CD4-positive, alpha-beta memory T cell (primary cell): ENCODE measurements around the gene CPD. TPM values are rescaled to one million over a fixed set of nuclear protein-coding genes. Genes with fewer than 3 reads are reported as not detected.
A peak's percentile ranks its signal among the peaks of the same experiment; 100 is the strongest.

Source experiments
- CTCF ChIA-PET: fragments of 350-600 bp; sonication (Branson Sonifier 250); formaldehyde crosslinking; loops from one replicate; lab custom pipeline; 2021; ENCODE audit warnings: inconsistent platforms; ENCODE audit not compliant: partially characterized antibody; lab: Charles Lee
- POLR2A ChIA-PET: fragments of 350-600 bp; sonication (Branson Sonifier 250); formaldehyde crosslinking; loops from one replicate; lab custom pipeline; 2021; ENCODE audit not compliant: partially characterized antibody; lab: Charles Lee
- DNase-seq, 5 donors: peaks; one replicate each; pipeline versions ENCODE4 v3.0.0 to v3.0.0-alpha.2; 2020 to 2022; ENCODE audit warnings: mixed read lengths in 1 of 5
- H3K27ac ChIP-seq: one replicate; pipeline ENCODE4 v1.7.0; 2013; ENCODE audit warnings: low read depth, low read length
- H3K27me3 ChIP-seq: 2 replicates; pipeline ENCODE4 v1.7.0; 2013; ENCODE audit warnings: mild to moderate bottlenecking, low read length, moderate library complexity; ENCODE audit not compliant: insufficient read depth
- H3K36me3 ChIP-seq: 2 replicates; pipeline ENCODE4 v1.7.0; 2013; ENCODE audit warnings: mild to moderate bottlenecking, low read length, moderate library complexity; ENCODE audit not compliant: insufficient read depth
- H3K4me1 ChIP-seq: 2 replicates; pipeline ENCODE4 v1.7.0; 2013; ENCODE audit warnings: mild to moderate bottlenecking, low read length, moderate library complexity; ENCODE audit not compliant: insufficient read depth
- H3K4me3 ChIP-seq, 2 donors: one replicate each; pipeline ENCODE4 v1.7.0; 2013; ENCODE audit warnings: low read length in 2 of 2, mild to moderate bottlenecking in 1 of 2
- H3K9me3 ChIP-seq, 2 donors: one replicate each; pipeline ENCODE4 v1.7.0; 2013; ENCODE audit warnings: low read length in 2 of 2, control low read depth in 1 of 2; ENCODE audit not compliant: control insufficient read depth in 1 of 2
- H3K27ac Mint-ChIP-seq, 7 donors: one replicate each; pipeline ENCODE4 v1.8.0; 2020 to 2021; ENCODE audit warnings: mixed read lengths in 7 of 7, mild to moderate bottlenecking in 6 of 7, inconsistent platforms in 3 of 7, moderate library complexity in 3 of 7
- H3K27me3 Mint-ChIP-seq, 2 donors: one replicate each; pipeline ENCODE4 v1.8.0; 2020 to 2021; ENCODE audit warnings: mixed read lengths in 2 of 2
- H3K36me3 Mint-ChIP-seq, 2 donors: one replicate each; pipeline ENCODE4 v1.8.0; 2020 to 2021; ENCODE audit warnings: mixed read lengths in 2 of 2, inconsistent platforms in 1 of 2, mild to moderate bottlenecking in 1 of 2
- H3K4me1 Mint-ChIP-seq, 4 donors: one replicate each; pipeline ENCODE4 v1.8.0; 2020 to 2021; ENCODE audit warnings: mixed read lengths in 4 of 4, mild to moderate bottlenecking in 1 of 4
- H3K4me3 Mint-ChIP-seq, 8 donors: one replicate each; pipeline ENCODE4 v1.8.0; 2020 to 2021; ENCODE audit warnings: mixed read lengths in 8 of 8, mild to moderate bottlenecking in 7 of 8, moderate library complexity in 6 of 8, inconsistent platforms in 3 of 8
- H3K9me3 Mint-ChIP-seq, 8 donors: one replicate each; pipeline ENCODE4 v1.8.0; 2020 to 2021; ENCODE audit warnings: mixed read lengths in 8 of 8, mild to moderate bottlenecking in 5 of 8, inconsistent platforms in 3 of 8, moderate library complexity in 1 of 8
- intact Hi-C: fragments of 100-400 bp; cut with micrococcal nuclease; formaldehyde crosslinking; loops from one replicate; pipeline ENCODE4 v1.15.1; 2023
- polyA plus RNA-seq, 2 donors: library from polyadenylated mRNA; unstranded; fragments of 300-500 nt; fragmentation: Illumina TruSeq; gene quantifications; one replicate each; pipeline ENCODE4 v1.2.3, GENCODE V29; 2021
- total RNA-seq, 2 experiments: library from RNA; stranded (reverse); gene quantifications; one replicate each; pipeline ENCODE4 v1.2.3, GENCODE V29; 2021

Gene CPD
- total and polyA plus RNA-seq, 4 experiments from 2014 or later, result 15.6 to 24.6 (median 20.7) TPM

DNA sequence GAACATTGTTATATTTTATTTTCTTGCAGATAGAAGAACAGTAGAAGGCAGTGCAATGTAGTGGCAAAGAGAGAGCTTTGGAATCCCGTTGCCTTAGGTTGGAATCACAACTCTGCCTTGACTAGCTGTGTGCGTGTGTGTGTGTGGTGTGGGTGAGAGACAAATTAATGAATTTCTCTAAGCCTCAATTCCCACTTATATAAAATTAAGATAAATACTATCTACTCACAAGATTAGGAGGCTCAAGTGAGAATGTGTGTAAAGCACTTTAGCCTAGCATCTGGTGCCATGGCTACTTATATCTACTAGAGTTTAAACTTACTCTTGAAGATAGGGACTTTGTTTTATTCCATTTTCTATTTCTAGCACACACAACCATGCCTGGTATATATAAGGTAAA is 12.8 kb downstream of the CPD start:
- H3K4me3 Mint-ChIP-seq, result no peak overlapping the region
- no peaks in the 10 kb centered on the region for H3K9me3 Mint-ChIP-seq
- ChIA-PET CTCF (no interaction called here), POLR2A (no interaction called here)
- peaks cover 4% of the 10 kb centered on the region for H3K4me1 ChIP-seq
- no peaks in the 10 kb centered on the region for H3K9me3 ChIP-seq
- H3K4me3 ChIP-seq, result no peak overlapping the region
- no peaks in the 10 kb centered on the region for H3K27me3 ChIP-seq
- peaks cover 27 to 39% of the 10 kb centered on the region in 2 donors for H3K36me3 Mint-ChIP-seq
- H3K36me3 ChIP-seq, result peaks cover 6% of the 10 kb centered on the region
- peak overlapping the region in 1 of 7 donors; percentile 27 for H3K27ac Mint-ChIP-seq
- no peak for DNase-seq
- H3K4me1 Mint-ChIP-seq, result peaks cover 9 to 18% (median 14%) of the 10 kb centered on the region in 4 donors
- H3K27me3 Mint-ChIP-seq, result no peaks in the 10 kb centered on the region
- H3K27ac ChIP-seq, result no peak overlapping the region
- intact Hi-C loops, result no loop called here

DNA sequence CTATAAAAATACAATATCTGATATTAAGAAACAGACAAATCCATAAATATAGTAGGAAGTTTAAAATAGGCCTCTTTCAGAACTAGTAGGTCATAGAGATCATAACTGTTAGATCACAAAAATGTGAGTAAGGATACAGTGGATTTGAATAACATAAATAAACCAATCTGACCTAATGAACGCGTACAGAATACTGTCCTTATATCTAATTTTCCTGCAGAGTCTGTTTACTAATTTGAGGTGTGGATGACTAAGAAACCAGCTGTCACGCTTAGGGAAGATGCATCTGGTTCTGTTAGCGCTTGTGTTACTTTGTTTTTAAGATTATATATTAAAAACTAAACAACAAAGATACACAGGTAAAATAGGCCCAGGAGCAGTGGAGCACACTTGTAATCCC is 14.8 kb downstream of the CPD start:
- no peaks in the 10 kb centered on the region for H3K9me3 Mint-ChIP-seq
- Histone ChIP-seq H3K27me3 (no peaks in the 10 kb centered on the region), H3K27ac (no peak overlapping the region), H3K36me3 (peaks cover 6% of the 10 kb centered on the region), H3K4me3 (no peak overlapping the region), H3K9me3 (no peaks in the 10 kb centered on the region), H3K4me1 (peaks cover 4% of the 10 kb centered on the region)
- no peak for DNase-seq
- ChIA-PET POLR2A (no interaction called here), CTCF (interaction anchor here (0.9 to 1.4 kb wide), 2 partner anchors 11 to 52 kb away, joined by 4 read pairs; no protein-coding TSS in a partner anchor)
- no peaks in the 10 kb centered on the region for H3K27me3 Mint-ChIP-seq
- H3K27ac Mint-ChIP-seq, result no peak overlapping the region
- H3K4me1 Mint-ChIP-seq, result peaks cover 9 to 22% (median 15%) of the 10 kb centered on the region in 4 donors
- intact Hi-C loops, result no loop called here
- H3K4me3 Mint-ChIP-seq, result no peak overlapping the region
- peaks cover 21 to 34% of the 10 kb centered on the region in 2 donors for H3K36me3 Mint-ChIP-seq

DNA sequence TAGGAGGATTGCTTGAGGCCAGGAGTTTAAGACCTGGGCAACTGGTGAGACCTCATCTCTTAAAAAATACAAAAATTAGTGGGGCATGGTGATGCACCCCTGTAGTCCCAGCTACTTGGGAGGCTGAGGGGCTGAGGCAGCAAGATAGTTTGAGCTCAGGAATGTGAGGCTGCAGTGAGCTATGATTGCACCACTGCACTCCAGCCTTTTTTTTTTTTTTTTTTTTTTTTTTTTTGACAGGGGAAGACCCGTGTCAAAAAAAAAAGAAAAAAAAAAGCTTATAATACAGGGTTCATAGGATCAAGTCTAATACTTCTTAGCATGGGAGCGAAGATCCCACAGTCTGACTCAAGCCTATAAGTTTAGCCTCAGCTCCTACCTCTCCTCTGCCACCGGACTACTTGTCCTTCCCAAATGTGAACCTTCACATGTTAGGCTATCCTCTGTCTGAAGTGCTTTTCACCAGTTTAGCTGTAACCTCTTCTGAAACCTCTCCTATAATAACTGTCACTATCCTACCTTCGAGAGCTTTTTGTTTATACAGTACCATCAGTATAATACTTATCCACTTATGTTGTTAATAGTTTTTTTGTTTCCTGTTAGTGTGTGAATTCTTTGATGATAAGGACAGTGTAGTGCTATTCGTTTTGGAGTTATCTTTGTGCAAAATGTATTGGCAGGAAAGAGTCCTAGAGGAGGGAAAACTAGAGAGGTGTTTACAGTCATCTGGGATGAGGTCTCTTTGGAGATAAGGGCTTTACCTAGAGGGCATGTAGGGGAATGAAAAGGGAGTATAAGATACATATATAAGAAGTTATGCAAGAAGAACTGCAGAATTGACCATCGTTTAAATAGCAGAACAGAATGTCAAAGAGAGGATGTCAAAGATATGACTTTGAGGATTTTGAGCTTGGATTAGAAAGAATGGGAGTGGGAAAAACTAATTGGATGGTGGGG is 15.5 kb downstream of the CPD start:
- POLR2A ChIA-PET, result interaction anchor here (0.6 kb wide), 1 partner anchor 276 kb away, joined by 4 read pairs; no protein-coding TSS in a partner anchor
- DNase-seq, result no peak
- intact Hi-C loops, result no loop called here

DNA sequence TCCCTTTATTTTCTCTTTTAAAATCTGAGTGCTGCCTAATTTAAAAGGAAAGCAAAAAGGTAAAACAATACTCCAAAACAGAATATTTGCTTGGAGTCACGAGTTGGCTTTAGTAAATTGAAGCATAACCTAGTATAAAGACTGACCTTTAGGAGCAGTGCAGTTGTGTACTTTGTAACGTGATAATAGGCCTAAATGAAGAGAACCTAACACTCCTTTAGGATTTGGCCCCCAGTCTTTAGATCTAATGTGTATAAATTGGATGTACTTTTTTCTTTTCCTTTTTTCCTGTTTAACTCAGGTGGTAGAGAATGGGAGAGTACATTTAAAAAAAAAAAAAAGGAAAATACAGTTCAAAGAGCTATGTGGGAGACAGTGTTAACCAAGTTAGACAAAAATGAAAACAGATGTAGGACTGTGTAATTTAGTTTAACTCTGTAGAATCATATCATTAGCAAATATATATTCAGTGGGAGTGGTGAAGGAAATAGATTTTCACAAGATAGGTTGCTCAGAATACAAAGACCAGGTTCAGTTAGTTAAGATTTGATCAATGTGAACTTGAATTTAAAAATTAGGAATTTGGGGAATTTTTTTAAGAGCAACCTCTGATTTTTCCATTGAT is 16.8 kb downstream of the CPD start:
- Mint-ChIP-seq H3K9me3 (no peaks in the 10 kb centered on the region), H3K27ac (no peak overlapping the region), H3K36me3 (peaks cover 16 to 22% of the 10 kb centered on the region in 2 donors), H3K4me1 (peaks cover 9 to 25% (median 16%) of the 10 kb centered on the region in 4 donors), H3K4me3 (peak overlapping the region in 1 of 8 donors; percentile 15), H3K27me3 (no peaks in the 10 kb centered on the region)
- H3K4me3 ChIP-seq, result no peak overlapping the region
- DNase-seq, result no peak
- H3K27ac ChIP-seq, result no peak overlapping the region
- peaks cover 6% of the 10 kb centered on the region for H3K36me3 ChIP-seq
- no peaks in the 10 kb centered on the region for H3K9me3 ChIP-seq
- ChIA-PET CTCF (no interaction called here), POLR2A (no interaction called here)
- no peaks in the 10 kb centered on the region for H3K27me3 ChIP-seq
- intact Hi-C loops, result no loop called here
- H3K4me1 ChIP-seq, result peaks cover 4% of the 10 kb centered on the region

More for the DNA sequence above, 15.5 kb downstream of the CPD start:
- H3K36me3 ChIP-seq, result peaks cover 6% of the 10 kb centered on the region
- H3K4me3 ChIP-seq, result no peak overlapping the region
- CTCF ChIA-PET, result interaction anchor here (0.9 to 1.4 kb wide), 2 partner anchors 11 to 53 kb away, joined by 4 read pairs; no protein-coding TSS in a partner anchor
- no peaks in the 10 kb centered on the region for H3K27me3 ChIP-seq
- Mint-ChIP-seq H3K36me3 (peaks cover 18 to 32% of the 10 kb centered on the region in 2 donors), H3K27ac (peak overlapping the region in 4 of 7 donors; percentile 1 to 59 (median 28)), H3K4me1 (peaks cover 9 to 22% (median 15%) of the 10 kb centered on the region in 4 donors), H3K27me3 (no peaks in the 10 kb centered on the region), H3K4me3 (no peak overlapping the region), H3K9me3 (no peaks in the 10 kb centered on the region)
- H3K4me1 ChIP-seq, result peaks cover 4% of the 10 kb centered on the region
- H3K27ac ChIP-seq, result no peak overlapping the region
- no peaks in the 10 kb centered on the region for H3K9me3 ChIP-seq

DNA sequence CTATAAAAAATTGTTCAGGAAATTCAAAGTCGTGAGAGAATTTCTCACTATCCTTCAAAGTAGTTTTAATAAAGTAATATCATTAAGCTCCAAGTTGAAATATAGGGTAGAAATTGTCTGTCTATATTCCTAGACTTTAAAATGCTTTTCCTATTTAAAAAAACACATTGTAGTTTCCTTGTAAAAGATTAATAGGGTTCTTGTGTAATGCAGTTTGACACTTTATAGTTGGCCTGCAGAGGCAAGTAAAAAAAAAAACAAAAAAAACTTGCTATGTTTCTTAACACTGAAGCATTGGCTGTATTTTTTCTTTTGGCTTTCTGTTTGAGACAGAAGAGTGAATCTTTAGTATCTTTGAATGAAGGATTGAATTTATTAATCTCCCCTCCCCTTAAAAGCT is 17.4 kb downstream of the CPD start:
- Mint-ChIP-seq H3K9me3 (no peaks in the 10 kb centered on the region), H3K4me3 (no peak overlapping the region), H3K4me1 (peaks cover 9 to 24% (median 18%) of the 10 kb centered on the region in 4 donors), H3K27ac (no peak overlapping the region), H3K27me3 (no peaks in the 10 kb centered on the region), H3K36me3 (peaks cover 18 to 19% of the 10 kb centered on the region in 2 donors)
- Histone ChIP-seq H3K27ac (no peak overlapping the region), H3K4me1 (peaks cover 4% of the 10 kb centered on the region), H3K4me3 (no peak overlapping the region), H3K36me3 (peaks cover 4% of the 10 kb centered on the region), H3K9me3 (no peaks in the 10 kb centered on the region), H3K27me3 (no peaks in the 10 kb centered on the region)
- intact Hi-C loops, result no loop called here
- POLR2A ChIA-PET, result no interaction called here
- CTCF ChIA-PET, result no interaction called here
- DNase-seq, result no peak

DNA sequence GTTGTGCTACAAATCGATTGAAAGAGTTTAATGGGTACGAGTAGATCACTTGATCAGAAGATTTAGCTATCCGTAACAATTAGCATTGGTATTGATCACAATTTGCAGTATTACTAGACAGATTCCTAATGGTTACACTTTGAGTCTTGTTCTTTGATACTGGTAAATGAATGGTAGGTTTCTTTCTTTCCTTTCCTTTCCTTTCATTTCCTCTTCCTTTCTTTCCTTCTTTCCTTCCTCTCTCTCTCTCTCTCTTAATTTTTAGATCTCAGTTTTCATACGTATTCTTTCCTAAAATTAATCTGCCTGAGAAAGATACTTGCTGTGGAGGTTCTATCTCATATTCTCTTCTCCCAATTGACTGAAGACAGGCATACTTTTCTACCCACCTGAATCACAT is 17.9 kb downstream of the CPD start:
- Histone ChIP-seq H3K27me3 (no peaks in the 10 kb centered on the region), H3K36me3 (no peaks in the 10 kb centered on the region), H3K27ac (no peak overlapping the region), H3K4me1 (peaks cover 4% of the 10 kb centered on the region), H3K4me3 (no peak overlapping the region), H3K9me3 (no peaks in the 10 kb centered on the region)
- peaks cover 15 to 18% of the 10 kb centered on the region in 2 donors for H3K36me3 Mint-ChIP-seq
- H3K27me3 Mint-ChIP-seq, result no peaks in the 10 kb centered on the region
- POLR2A ChIA-PET, result no interaction called here
- CTCF ChIA-PET, result no interaction called here
- intact Hi-C loops, result no loop called here
- no peaks in the 10 kb centered on the region for H3K9me3 Mint-ChIP-seq
- no peak for DNase-seq
- H3K4me3 Mint-ChIP-seq, result no peak overlapping the region
- peaks cover 9 to 24% (median 22%) of the 10 kb centered on the region in 4 donors for H3K4me1 Mint-ChIP-seq
- H3K27ac Mint-ChIP-seq, result no peak overlapping the region
